Renal pelvis (tissue), 3 donors: Measurements from ENCODE around the gene SOAT2. TPM values are rescaled to one million over a fixed set of nuclear protein-coding genes. Genes with fewer than 3 reads are reported as not detected.

Experiments
- polyA plus RNA-seq, 3 donors: library from polyadenylated mRNA; unstranded; fragments of 120-200 nt; gene quantifications; one replicate each; pipeline ENCODE4 v1.2.1, GENCODE V29; 2013; ENCODE audit not compliant: insufficient read length in 3 of 3

Gene SOAT2
- polyA plus RNA-seq, 3 donors, result 2.4 to 3.0 (median 2.7) TPM

Other genes starting within 250 kb of the SOAT2 start
- 100 to 1,000 TPM; 234 to 269 (median 243) TPM for gene KRT8, start 198.4 kb upstream of the SOAT2 start, polyA plus RNA-seq
- 100 to 1,000 TPM; 180 to 199 (median 187) TPM for gene KRT18, start 154.4 kb upstream of the SOAT2 start, polyA plus RNA-seq
- gene EIF4B, start 97.0 kb upstream of the SOAT2 start, polyA plus RNA-seq, result 100 to 1,000 TPM; 463 to 529 (median 471) TPM
- gene TNS2, start 53.4 kb upstream of the SOAT2 start, polyA plus RNA-seq, result 100 to 1,000 TPM; 102 to 132 (median 114) TPM
- 10 to 100 TPM; 17.4 to 19.8 (median 18.2) TPM for gene SPRYD3, start 24.1 kb upstream of the SOAT2 start, polyA plus RNA-seq
- 10 to 100 TPM; 10.4 to 17.6 (median 13.6) TPM for gene IGFBP6, start 5.8 kb upstream of the SOAT2 start, polyA plus RNA-seq
- gene ZNF740, start 77.2 kb downstream of the SOAT2 start, polyA plus RNA-seq, result 10 to 100 TPM; 67.8 to 81.5 (median 76.2) TPM
- gene CSAD, start 77.4 kb downstream of the SOAT2 start, polyA plus RNA-seq, result 100 to 1,000 TPM in 2 of 3 donors, 10 to 100 TPM in 1; 36.9 to 113 (median 106) TPM
- gene ITGB7, start 103.8 kb downstream of the SOAT2 start, polyA plus RNA-seq, result 1 to 10 TPM; 1.7 to 1.9 (median 1.7) TPM
- gene RARG, start 128.7 kb downstream of the SOAT2 start, polyA plus RNA-seq, result 10 to 100 TPM; 32.0 to 38.1 (median 35.7) TPM
- 10 to 100 TPM; 11.6 to 16.0 (median 14.3) TPM for gene ESPL1, start 164.8 kb downstream of the SOAT2 start, polyA plus RNA-seq
- 100 to 1,000 TPM; 564 to 760 (median 671) TPM for gene PFDN5, start 192.1 kb downstream of the SOAT2 start, polyA plus RNA-seq
- 10 to 100 TPM; 59.5 to 62.9 (median 62.2) TPM for gene MYG1, start 196.2 kb downstream of the SOAT2 start, polyA plus RNA-seq
- gene AAAS, start 218.1 kb downstream of the SOAT2 start, polyA plus RNA-seq, result 10 to 100 TPM; 85.1 to 93.6 (median 86.9) TPM
- under 1 TPM in 2 of 3 donors, not detected in 1; 0.10 to 0.43 TPM for gene SP7, start 232.9 kb downstream of the SOAT2 start, polyA plus RNA-seq